ENCODE results near the gene TMA16. TPM values are rescaled to one million over a fixed set of nuclear protein-coding genes. Genes with fewer than 3 reads are reported as not detected.

Gene TMA16
- total RNA-seq, 1 donor from 2014 or later, result 30.8 TPM

- Mint-ChIP-seq H3K4me1 (ENCODE audit: unreplicated experiment) (peaks cover 32% of the 10 kb centered on the region), H3K9me3 (ENCODE audit: unreplicated experiment) (no peaks in the 10 kb centered on the region), H3K36me3 (ENCODE audit: unreplicated experiment) (peaks cover 7% of the 10 kb centered on the region), H3K27ac (ENCODE audit: unreplicated experiment) (no peak overlapping the region), H3K4me3 (ENCODE audit: unreplicated experiment) (no peak overlapping the region), H3K27me3 (ENCODE audit: unreplicated experiment) (no peaks in the 10 kb centered on the region)
- TF ChIP-seq, protein P1, sequence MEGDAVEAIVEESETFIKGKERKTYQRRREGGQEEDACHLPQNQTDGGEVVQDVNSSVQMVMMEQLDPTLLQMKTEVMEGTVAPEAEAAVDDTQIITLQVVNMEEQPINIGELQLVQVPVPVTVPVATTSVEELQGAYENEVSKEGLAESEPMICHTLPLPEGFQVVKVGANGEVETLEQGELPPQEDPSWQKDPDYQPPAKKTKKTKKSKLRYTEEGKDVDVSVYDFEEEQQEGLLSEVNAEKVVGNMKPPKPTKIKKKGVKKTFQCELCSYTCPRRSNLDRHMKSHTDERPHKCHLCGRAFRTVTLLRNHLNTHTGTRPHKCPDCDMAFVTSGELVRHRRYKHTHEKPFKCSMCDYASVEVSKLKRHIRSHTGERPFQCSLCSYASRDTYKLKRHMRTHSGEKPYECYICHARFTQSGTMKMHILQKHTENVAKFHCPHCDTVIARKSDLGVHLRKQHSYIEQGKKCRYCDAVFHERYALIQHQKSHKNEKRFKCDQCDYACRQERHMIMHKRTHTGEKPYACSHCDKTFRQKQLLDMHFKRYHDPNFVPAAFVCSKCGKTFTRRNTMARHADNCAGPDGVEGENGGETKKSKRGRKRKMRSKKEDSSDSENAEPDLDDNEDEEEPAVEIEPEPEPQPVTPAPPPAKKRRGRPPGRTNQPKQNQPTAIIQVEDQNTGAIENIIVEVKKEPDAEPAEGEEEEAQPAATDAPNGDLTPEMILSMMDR (IDR thresholded peaks at IDR 0.05), result no peak
- no peak for DNase-seq (ENCODE audit: extremely low spot score, unreplicated experiment)
These were observed 10.9 kb downstream of the TMA16 start for GRCh38 chr4:163505374-163505773.

DNA sequence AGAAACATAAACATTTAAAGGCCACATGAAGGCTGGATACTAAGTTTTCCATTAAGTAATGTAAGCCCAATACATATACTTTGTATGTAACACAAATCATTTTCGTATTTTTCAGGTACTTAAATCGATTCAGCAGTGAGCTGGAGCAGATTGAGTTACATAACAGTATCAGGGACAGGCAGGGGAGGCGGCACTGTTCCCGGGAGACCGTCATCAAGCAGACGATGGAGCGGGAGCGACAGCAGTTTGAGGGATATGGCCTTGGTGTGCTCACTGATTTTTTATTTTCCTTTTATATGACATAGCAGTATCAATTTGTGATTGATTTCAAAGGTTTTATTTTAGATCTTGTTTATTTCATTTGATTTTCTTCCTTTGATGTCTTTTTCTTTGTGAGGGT is 20.7 kb downstream of the TMA16 start:
- peaks cover 46% of the 10 kb centered on the region for H3K36me3 Mint-ChIP-seq (ENCODE audit: unreplicated experiment)
- TF ChIP-seq, protein P1 (IDR thresholded peaks at IDR 0.05), result no peak

DNA sequence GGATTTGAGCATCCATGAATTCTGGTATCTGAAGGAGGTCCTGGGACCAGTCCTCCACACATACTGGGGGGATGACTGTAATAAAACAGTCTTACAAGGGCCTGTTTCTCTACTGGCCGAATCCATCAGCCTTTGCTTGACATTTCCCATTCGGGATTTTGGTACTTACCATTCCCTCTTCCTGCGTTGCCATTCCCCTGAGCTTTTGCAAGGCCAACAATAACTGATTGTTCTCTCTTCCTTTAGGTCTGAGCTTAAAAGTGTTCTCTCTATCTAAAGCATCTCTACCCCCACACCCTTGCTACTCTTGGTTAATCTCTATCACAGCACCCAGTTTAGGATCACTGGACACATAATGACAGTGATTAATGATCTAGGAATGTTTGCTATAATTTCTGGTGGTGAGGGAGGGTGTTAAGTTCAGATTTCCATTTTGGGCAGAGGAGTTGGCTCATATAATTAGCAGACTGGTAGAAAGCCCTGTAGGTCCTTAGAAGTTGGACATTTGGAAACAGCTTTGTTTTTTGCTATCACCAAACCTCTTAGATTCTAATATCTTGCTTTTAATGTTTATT is 29.4 kb downstream of the TMA16 start:
- H3K27ac Mint-ChIP-seq (ENCODE audit: unreplicated experiment), result no peak overlapping the region
- peaks cover 2% of the 10 kb centered on the region for H3K4me1 Mint-ChIP-seq (ENCODE audit: unreplicated experiment)
- H3K36me3 Mint-ChIP-seq (ENCODE audit: unreplicated experiment), result peaks cover 42% of the 10 kb centered on the region
- H3K4me3 Mint-ChIP-seq (ENCODE audit: unreplicated experiment), result no peak overlapping the region
- no peaks in the 10 kb centered on the region for H3K27me3 Mint-ChIP-seq (ENCODE audit: unreplicated experiment)
- H3K9me3 Mint-ChIP-seq (ENCODE audit: unreplicated experiment), result no peaks in the 10 kb centered on the region
- no peak for DNase-seq (ENCODE audit: extremely low spot score, unreplicated experiment)
- TF ChIP-seq, protein P1 (IDR thresholded peaks at IDR 0.05), result no peak

More for the DNA sequence above, 20.7 kb downstream of the TMA16 start:
- Mint-ChIP-seq H3K27ac (ENCODE audit: unreplicated experiment) (no peak overlapping the region), H3K4me3 (ENCODE audit: unreplicated experiment) (no peak overlapping the region), H3K4me1 (ENCODE audit: unreplicated experiment) (no peaks in the 10 kb centered on the region), H3K27me3 (ENCODE audit: unreplicated experiment) (no peaks in the 10 kb centered on the region), H3K9me3 (ENCODE audit: unreplicated experiment) (no peaks in the 10 kb centered on the region)
- no peak for DNase-seq (ENCODE audit: extremely low spot score, unreplicated experiment)

DNA sequence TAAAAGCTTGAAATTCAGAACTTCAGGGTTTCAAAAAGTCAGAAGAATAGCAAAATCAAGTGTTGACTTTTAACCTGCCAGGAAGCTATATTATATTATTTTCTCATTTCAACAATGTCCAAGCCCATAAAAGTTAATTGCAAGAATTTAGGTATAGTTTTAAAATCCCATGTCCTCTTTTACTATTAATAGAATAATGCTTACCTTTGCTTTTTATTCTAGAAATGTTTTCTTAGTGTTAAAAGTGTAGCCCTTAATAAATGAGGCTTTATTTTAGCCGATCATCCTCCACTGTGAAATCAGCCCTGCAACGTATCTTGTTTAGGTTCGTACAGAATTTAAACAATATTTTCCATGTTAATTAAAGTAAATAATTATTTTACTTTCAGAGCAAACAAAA is 31.5 kb downstream of the TMA16 start:
- no peak overlapping the region for H3K27ac Mint-ChIP-seq (ENCODE audit: unreplicated experiment)
- TF ChIP-seq, protein P1 (IDR thresholded peaks at IDR 0.05), result no peak
- no peaks in the 10 kb centered on the region for H3K27me3 Mint-ChIP-seq (ENCODE audit: unreplicated experiment)
- peaks cover 2% of the 10 kb centered on the region for H3K4me1 Mint-ChIP-seq (ENCODE audit: unreplicated experiment)
- H3K36me3 Mint-ChIP-seq (ENCODE audit: unreplicated experiment), result peaks cover 44% of the 10 kb centered on the region
- DNase-seq (ENCODE audit: extremely low spot score, unreplicated experiment), result no peak
- H3K9me3 Mint-ChIP-seq (ENCODE audit: unreplicated experiment), result no peaks in the 10 kb centered on the region
- no peak overlapping the region for H3K4me3 Mint-ChIP-seq (ENCODE audit: unreplicated experiment)

DNA sequence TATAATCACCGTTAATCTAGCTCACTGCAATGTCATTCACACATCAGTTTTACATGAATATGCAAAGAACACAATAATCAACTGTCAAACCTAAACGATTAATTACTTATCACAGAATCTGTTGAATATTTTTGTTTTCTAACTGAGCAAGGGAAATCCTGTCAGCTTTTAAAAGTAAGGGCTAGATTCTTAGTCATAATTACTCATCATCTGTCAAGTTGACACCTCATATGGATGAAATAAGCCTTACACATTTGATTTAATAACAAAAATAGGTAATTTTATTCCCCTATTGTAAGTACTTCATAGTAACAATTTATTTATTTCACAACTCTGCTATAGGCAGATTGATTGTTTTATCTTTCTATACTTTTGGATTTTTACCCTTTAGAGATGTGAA is 32.7 kb downstream of the TMA16 start:
- Mint-ChIP-seq H3K9me3 (ENCODE audit: unreplicated experiment) (no peaks in the 10 kb centered on the region), H3K36me3 (ENCODE audit: unreplicated experiment) (peaks cover 46% of the 10 kb centered on the region), H3K4me1 (ENCODE audit: unreplicated experiment) (peaks cover 2% of the 10 kb centered on the region), H3K27me3 (ENCODE audit: unreplicated experiment) (no peaks in the 10 kb centered on the region), H3K4me3 (ENCODE audit: unreplicated experiment) (no peak overlapping the region), H3K27ac (ENCODE audit: unreplicated experiment) (no peak overlapping the region)
- no peak for DNase-seq (ENCODE audit: extremely low spot score, unreplicated experiment)
- TF ChIP-seq, protein P1 (IDR thresholded peaks at IDR 0.05), result no peak

All from osteocyte (in vitro differentiated cells).